MM.1S (cell line): ENCODE data around the gene MINDY4.

ENCODE experiments used
- DNase-seq: peaks from one replicate; pipeline ENCODE4 v3.0.0-alpha.2; 2015
- H2AFZ ChIP-seq: fragments of 300-600 bp; sonication (generic); 2 replicates; pipeline ENCODE4 v1.6.0; 2016; ENCODE audit warnings: antibody characterized with exemption, low read length
- H3F3A ChIP-seq: fragments of 300-600 bp; sonication (generic); 2 replicates; pipeline ENCODE4 v1.6.1; 2016; ENCODE audit warnings: mild to moderate bottlenecking, antibody characterized with exemption, low read length, moderate library complexity, mixed read lengths; ENCODE audit not compliant: insufficient read depth
- H3K27ac ChIP-seq: fragments of 300-600 bp; sonication (generic); 2 replicates; pipeline ENCODE4 v1.5.1; 2016; ENCODE audit warnings: mild to moderate bottlenecking, low read length
- H3K27me3 ChIP-seq: fragments of 300-600 bp; sonication (generic); replicated peaks from 2 replicates; pipeline ENCODE4 v1.6.0; 2016; ENCODE audit warnings: low read length; ENCODE audit not compliant: insufficient read depth
- H3K36me3 ChIP-seq: fragments of 300-600 bp; sonication (generic); replicated peaks from 2 replicates; pipeline ENCODE4 v1.6.1; 2016; ENCODE audit warnings: mild to moderate bottlenecking, low read length, mixed read lengths; ENCODE audit not compliant: insufficient read depth
- H3K4me1 ChIP-seq: fragments of 300-600 bp; sonication (generic); 2 replicates; pipeline ENCODE4 v1.6.1; 2016; ENCODE audit warnings: low read length, mixed read lengths
- H3K4me2 ChIP-seq: fragments of 300-600 bp; sonication (generic); 2 replicates; pipeline ENCODE4 v1.6.0; 2016; ENCODE audit warnings: low read depth, low read length
- H3K4me3 ChIP-seq: fragments of 300-600 bp; sonication (generic); 2 replicates; pipeline ENCODE4 v1.5.1; 2016; ENCODE audit warnings: low read length, mixed read lengths
- H3K79me2 ChIP-seq: fragments of 300-600 bp; sonication (generic); 2 replicates; pipeline ENCODE4 v1.6.1; 2016; ENCODE audit warnings: mixed run types, low read length, mixed read lengths
- H3K9ac ChIP-seq: fragments of 300-600 bp; sonication (generic); 2 replicates; pipeline ENCODE4 v1.6.1; 2016; ENCODE audit warnings: low read length, mixed read lengths
- H3K9me2 ChIP-seq: fragments of 300-600 bp; sonication (generic); replicated peaks from 2 replicates; pipeline ENCODE4 v1.6.1; 2016; ENCODE audit warnings: mild to moderate bottlenecking, low read length, mixed read lengths; ENCODE audit not compliant: insufficient read depth
- H3K9me3 ChIP-seq: fragments of 300-600 bp; sonication (generic); replicated peaks from 2 replicates; pipeline ENCODE4 v1.6.1; 2016; ENCODE audit warnings: mild to moderate bottlenecking, low read length, mixed read lengths; ENCODE audit not compliant: insufficient read depth
- H4K20me1 ChIP-seq: fragments of 300-600 bp; sonication (generic); 2 replicates; pipeline ENCODE4 v1.6.1; 2016; ENCODE audit warnings: mild to moderate bottlenecking, low read length, moderate library complexity, mixed read lengths; ENCODE audit not compliant: insufficient read depth
- EZH2 ChIP-seq: fragments of 300-600 bp; sonication (generic); optimal IDR thresholded peaks from 2 replicates; pipeline ENCODE3; 2017; ENCODE audit warnings: low read depth, mild to moderate bottlenecking, antibody characterized with exemption, low read length, mixed read lengths
- EZH2phosphoT487 ChIP-seq: fragments of 300-600 bp; sonication (generic); IDR thresholded peaks from 2 replicates; pipeline ENCODE4 v1.6.1; 2018; ENCODE audit warnings: antibody characterized with exemption, low read length
- TF ChIP-seq, protein P1 (sequence below): fragments of 300-600 bp; sonication (generic); IDR thresholded peaks from 2 replicates; pipeline ENCODE4 v1.5.1; 2016; ENCODE audit warnings: antibody characterized with exemption, low read length, mixed read lengths

The MINDY4 gene

GRCh38 chr7:30911133-30911532 lies 139.9 kb downstream of the MINDY4 start:
- Histone ChIP-seq H3K9me2 (no peaks in the 10 kb centered on the region), H3K79me2 (no peaks in the 10 kb centered on the region), H3K4me1 (no peaks in the 10 kb centered on the region), H3K9ac (no peak overlapping the region), H3K27me3 (no peaks in the 10 kb centered on the region), H3K36me3 (no peaks in the 10 kb centered on the region), H2AFZ (no peak overlapping the region), H3K4me2 (no peak overlapping the region), H3K9me3 (no peaks in the 10 kb centered on the region), H3K27ac (no peak overlapping the region), H4K20me1 (no peaks in the 10 kb centered on the region), H3F3A (no peaks in the 10 kb centered on the region), H3K4me3 (no peak overlapping the region)
- no peak for DNase-seq
- TF ChIP-seq EZH2phosphoT487 (no peak), EZH2 (no peak)
- TF ChIP-seq, protein P1, sequence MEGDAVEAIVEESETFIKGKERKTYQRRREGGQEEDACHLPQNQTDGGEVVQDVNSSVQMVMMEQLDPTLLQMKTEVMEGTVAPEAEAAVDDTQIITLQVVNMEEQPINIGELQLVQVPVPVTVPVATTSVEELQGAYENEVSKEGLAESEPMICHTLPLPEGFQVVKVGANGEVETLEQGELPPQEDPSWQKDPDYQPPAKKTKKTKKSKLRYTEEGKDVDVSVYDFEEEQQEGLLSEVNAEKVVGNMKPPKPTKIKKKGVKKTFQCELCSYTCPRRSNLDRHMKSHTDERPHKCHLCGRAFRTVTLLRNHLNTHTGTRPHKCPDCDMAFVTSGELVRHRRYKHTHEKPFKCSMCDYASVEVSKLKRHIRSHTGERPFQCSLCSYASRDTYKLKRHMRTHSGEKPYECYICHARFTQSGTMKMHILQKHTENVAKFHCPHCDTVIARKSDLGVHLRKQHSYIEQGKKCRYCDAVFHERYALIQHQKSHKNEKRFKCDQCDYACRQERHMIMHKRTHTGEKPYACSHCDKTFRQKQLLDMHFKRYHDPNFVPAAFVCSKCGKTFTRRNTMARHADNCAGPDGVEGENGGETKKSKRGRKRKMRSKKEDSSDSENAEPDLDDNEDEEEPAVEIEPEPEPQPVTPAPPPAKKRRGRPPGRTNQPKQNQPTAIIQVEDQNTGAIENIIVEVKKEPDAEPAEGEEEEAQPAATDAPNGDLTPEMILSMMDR, result no peak

DNA sequence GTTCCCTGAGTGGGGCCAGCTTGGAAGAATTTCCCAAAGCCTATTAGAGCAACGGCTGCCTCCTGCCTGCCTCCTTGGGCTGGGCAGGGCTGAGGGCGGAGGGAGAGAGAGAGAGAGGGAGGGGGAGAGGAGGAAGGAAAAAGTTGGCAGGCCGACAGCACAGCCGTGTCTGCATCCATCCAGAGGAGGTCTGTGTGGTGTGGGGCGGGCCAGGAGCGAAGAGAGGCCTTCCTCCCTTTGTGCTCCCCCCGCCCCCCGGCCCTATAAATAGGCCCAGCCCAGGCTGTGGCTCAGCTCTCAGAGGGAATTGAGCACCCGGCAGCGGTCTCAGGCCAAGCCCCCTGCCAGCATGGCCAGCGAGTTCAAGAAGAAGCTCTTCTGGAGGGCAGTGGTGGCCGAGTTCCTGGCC lies 140.3 kb downstream of the MINDY4 start, which contains the start of gene AQP1:
Gene AQP1, plus strand, starts transcription at position 293 of the 409 bp plus-strand sequence. Its CDS starts 57 bp downstream, at position 350.
- no peak within 1 kb of the TSS for H3K9ac ChIP-seq
- H3K4me3 ChIP-seq, result no peak within 1 kb of the TSS
- H3K9me3 ChIP-seq, result no peaks in the 10 kb centered on the region
- H4K20me1 ChIP-seq, result no peaks in the 10 kb centered on the region
- no peaks in the 10 kb centered on the region for H3K36me3 ChIP-seq
- H3K27me3 ChIP-seq, result no peaks in the 10 kb centered on the region
- H3K27ac ChIP-seq, result no peak within 1 kb of the TSS
- no peak for DNase-seq
- no peaks in the 10 kb centered on the region for H3K79me2 ChIP-seq
- H3K4me1 ChIP-seq, result no peaks in the 10 kb centered on the region
- no peaks in the 10 kb centered on the region for H3F3A ChIP-seq
- no peak within 1 kb of the TSS for H2AFZ ChIP-seq
- no peak within 1 kb of the TSS for H3K4me2 ChIP-seq
- H3K9me2 ChIP-seq, result no peaks in the 10 kb centered on the region
- TF ChIP-seq EZH2 (no peak), EZH2phosphoT487 (no peak)
- TF ChIP-seq, protein P1, result no peak

- Histone ChIP-seq H3K4me3 (no peak overlapping the region), H3K27ac (no peak overlapping the region), H3K9ac (no peak overlapping the region), H3K79me2 (no peaks in the 10 kb centered on the region), H3K9me3 (no peaks in the 10 kb centered on the region), H3K27me3 (no peaks in the 10 kb centered on the region), H2AFZ (no peak overlapping the region), H3F3A (no peaks in the 10 kb centered on the region), H3K36me3 (no peaks in the 10 kb centered on the region), H4K20me1 (no peaks in the 10 kb centered on the region), H3K4me1 (no peaks in the 10 kb centered on the region), H3K9me2 (no peaks in the 10 kb centered on the region), H3K4me2 (no peak overlapping the region)
- TF ChIP-seq EZH2phosphoT487 (no peak), EZH2 (no peak)
- no peak for DNase-seq
Measured at GRCh38 chr7:30912021-30912730, 141.0 kb downstream of the MINDY4 start.

- no peaks in the 10 kb centered on the region for H3K79me2 ChIP-seq
- no peak overlapping the region for H3K4me2 ChIP-seq
- no peak overlapping the region for H2AFZ ChIP-seq
- no peaks in the 10 kb centered on the region for H4K20me1 ChIP-seq
- no peak overlapping the region for H3K27ac ChIP-seq
- no peaks in the 10 kb centered on the region for H3K9me2 ChIP-seq
- no peak for DNase-seq
- no peak overlapping the region for H3K9ac ChIP-seq
- H3K4me3 ChIP-seq, result no peak overlapping the region
- TF ChIP-seq EZH2phosphoT487, result no peak
- TF ChIP-seq, protein P1, result no peak
- TF ChIP-seq EZH2, result no peak
- H3F3A ChIP-seq, result no peaks in the 10 kb centered on the region
- no peaks in the 10 kb centered on the region for H3K4me1 ChIP-seq
- no peaks in the 10 kb centered on the region for H3K9me3 ChIP-seq
- no peaks in the 10 kb centered on the region for H3K36me3 ChIP-seq
- H3K27me3 ChIP-seq, result no peaks in the 10 kb centered on the region
Measured at GRCh38 chr7:30912731-30912985, 141.4 kb downstream of the MINDY4 start.
